Lower leg skin (tissue), 4 donors: ENCODE data around the gene EHF. TPM values are rescaled to one million over a fixed set of nuclear protein-coding genes. Genes with fewer than 3 reads are reported as not detected.

Experiments used
- DNase-seq, 2 donors: peaks; one replicate each; pipeline ENCODE4 v3.0.0-alpha.2; 2019; ENCODE audit warnings: low spot score in 2 of 2
- H3K4me3 ChIP-seq: fragments of 200-600 bp; sonication (generic); 2 replicates; pipeline ENCODE4 v1.5.1; 2017; ENCODE audit warnings: mild to moderate bottlenecking, low read depth; ENCODE audit not compliant: poor library complexity, severe bottlenecking
- POLR2A ChIP-seq, 2 donors: fragments of 450-650 bp; IDR thresholded peaks; one replicate each; pipeline ENCODE4 v1.6.1; 2016 to 2017; ENCODE audit warnings: antibody characterized with exemption in 2 of 2, mild to moderate bottlenecking in 1 of 2, moderate library complexity in 1 of 2
- WGBS, 2 donors: methylation state at CpG; one replicate each; pipeline ENCODE4 v1.1.5; 2018; 5-methylcytosine and 5-hydroxymethylcytosine counted together
- intact Hi-C: fragments of 100-400 bp; cut with DNase I; formaldehyde crosslinking; loops from one replicate; pipeline ENCODE4 v1.15.0; 2023; ENCODE audit warnings: low total_unique reads
- total RNA-seq, 4 donors: library from RNA; depleted of rRNA; stranded (reverse); fragments of >200 nt; gene quantifications; one replicate each; pipeline ENCODE4 v1.1.0, GENCODE V29; 2016
- TF ChIP-seq, protein P1 (sequence below), 3 donors: fragments of 450-650 bp; IDR thresholded peaks; one replicate each; pipeline ENCODE4 v1.5.1; 2016; ENCODE audit warnings: antibody characterized with exemption in 3 of 3, mild to moderate bottlenecking in 3 of 3, moderate library complexity in 2 of 3

Gene EHF
- total RNA-seq, 4 donors from 2014 or later: 58.2 to 130 (median 86.3) TPM

DNA sequence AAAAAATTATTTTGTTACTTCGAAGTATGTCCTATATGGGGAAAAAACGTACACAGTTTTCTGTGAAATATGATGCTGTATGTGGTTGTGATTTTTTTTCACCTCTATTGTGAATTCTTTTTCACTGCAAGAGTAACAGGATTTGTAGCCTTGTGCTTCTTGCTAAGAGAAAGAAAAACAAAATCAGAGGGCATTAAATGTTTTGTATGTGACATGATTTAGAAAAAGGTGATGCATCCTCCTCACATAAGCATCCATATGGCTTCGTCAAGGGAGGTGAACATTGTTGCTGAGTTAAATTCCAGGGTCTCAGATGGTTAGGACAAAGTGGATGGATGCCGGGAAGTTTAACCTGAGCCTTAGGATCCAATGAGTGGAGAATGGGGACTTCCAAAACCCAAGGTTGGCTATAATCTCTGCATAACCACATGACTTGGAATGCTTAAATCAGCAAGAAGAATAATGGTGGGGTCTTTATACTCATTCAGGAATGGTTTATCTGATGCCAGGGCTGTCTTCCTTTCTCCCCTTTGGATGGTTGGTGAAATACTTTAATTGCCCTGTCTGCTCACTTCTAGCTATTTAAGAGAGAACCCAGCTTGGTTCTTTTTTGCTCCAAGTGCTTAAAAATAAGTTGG is 38.3 kb downstream of the EHF start:
- TF ChIP-seq, protein P1, sequence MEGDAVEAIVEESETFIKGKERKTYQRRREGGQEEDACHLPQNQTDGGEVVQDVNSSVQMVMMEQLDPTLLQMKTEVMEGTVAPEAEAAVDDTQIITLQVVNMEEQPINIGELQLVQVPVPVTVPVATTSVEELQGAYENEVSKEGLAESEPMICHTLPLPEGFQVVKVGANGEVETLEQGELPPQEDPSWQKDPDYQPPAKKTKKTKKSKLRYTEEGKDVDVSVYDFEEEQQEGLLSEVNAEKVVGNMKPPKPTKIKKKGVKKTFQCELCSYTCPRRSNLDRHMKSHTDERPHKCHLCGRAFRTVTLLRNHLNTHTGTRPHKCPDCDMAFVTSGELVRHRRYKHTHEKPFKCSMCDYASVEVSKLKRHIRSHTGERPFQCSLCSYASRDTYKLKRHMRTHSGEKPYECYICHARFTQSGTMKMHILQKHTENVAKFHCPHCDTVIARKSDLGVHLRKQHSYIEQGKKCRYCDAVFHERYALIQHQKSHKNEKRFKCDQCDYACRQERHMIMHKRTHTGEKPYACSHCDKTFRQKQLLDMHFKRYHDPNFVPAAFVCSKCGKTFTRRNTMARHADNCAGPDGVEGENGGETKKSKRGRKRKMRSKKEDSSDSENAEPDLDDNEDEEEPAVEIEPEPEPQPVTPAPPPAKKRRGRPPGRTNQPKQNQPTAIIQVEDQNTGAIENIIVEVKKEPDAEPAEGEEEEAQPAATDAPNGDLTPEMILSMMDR (IDR thresholded peaks at IDR 0.05): no peak
- TF ChIP-seq POLR2A (IDR thresholded peaks at IDR 0.05): no peak
- DNase-seq: no peak
- 84 to 87% methylated on average over 4 of the region's 4 CpGs for WGBS, 2 donors
- H3K4me3 ChIP-seq: no peak overlapping the region
- intact Hi-C loops: no loop called here

DNA sequence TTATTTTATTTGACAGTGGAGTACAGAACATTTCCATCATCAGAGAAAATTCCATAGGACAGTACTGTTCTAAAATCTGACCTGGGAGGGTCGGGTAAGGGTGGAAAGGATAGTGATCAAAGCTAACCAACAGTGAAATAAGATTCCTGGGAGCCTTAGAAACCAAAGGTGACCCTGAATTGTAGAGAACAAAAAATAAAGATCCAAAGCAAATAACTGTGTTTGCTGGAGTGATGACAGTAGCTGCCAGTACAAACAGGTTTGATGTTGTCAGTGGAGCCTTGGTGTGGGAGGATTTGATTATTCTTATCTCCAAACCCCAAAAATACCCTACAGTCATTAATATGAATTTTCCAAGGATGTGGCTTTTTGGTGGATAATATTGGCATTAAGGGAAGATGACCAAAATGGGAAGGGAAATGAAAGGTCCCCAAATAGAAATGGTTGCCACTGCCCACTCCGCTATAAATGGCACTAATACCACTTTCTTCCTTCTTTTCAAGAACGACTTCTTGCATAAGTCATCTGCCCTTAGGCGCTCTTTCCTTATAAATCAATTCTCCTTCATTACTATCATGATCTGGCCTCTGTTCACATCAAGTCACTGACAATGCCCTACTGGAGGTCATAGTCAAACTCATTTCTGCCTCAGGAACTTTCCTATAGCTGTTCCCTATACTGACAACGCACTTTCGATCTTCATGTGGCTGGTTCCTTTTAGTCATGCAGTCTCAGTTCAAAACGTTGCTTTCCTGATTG is 44.4 kb downstream of the EHF start:
- no peak for TF ChIP-seq POLR2A (IDR thresholded peaks at IDR 0.05)
- TF ChIP-seq, protein P1 (IDR thresholded peaks at IDR 0.05): no peak
- H3K4me3 ChIP-seq: no peak overlapping the region
- intact Hi-C loops: no loop called here
- WGBS, 2 donors: 46 to 52% methylated on average over 7 of the region's 7 CpGs
- no peak for DNase-seq

DNA sequence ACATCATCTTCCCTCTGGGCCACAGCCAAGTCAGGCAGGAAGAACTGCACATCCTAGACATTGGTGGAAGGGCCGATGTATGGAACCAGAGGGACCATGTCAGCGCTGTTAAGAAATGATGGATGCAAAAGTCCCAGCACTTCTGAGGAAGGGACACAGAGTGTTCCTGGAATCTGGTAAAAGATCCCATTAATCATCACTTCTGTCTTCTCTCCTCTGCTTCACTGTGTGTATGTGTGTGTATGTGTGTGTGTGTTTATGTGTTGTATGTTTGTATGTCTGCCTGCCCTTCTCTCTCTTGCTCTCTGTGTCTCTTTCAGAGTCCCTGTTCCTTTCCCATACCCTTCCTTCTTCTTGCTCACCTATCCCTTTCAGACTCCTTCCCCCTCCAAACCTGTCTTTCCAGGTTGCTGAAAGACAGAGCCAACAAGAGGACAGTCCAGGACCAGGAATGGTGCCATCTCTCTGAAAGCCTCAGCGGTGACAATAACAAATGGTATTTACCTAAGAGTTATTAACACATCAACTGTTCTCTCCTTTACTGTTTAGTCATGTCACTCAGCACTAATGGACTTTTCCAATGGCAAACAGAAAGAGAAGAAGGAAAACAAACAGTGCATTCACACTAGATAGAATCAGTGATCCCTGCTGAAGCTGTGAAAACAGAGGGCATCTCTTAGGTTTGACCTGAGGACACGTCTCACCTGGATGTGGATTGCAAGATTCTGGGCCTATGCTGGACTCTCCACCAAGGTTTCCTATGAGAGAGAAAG is 47.1 kb downstream of the EHF start:
- 74 to 78% methylated on average over 4 of the region's 4 CpGs for WGBS, 2 donors

DNA sequence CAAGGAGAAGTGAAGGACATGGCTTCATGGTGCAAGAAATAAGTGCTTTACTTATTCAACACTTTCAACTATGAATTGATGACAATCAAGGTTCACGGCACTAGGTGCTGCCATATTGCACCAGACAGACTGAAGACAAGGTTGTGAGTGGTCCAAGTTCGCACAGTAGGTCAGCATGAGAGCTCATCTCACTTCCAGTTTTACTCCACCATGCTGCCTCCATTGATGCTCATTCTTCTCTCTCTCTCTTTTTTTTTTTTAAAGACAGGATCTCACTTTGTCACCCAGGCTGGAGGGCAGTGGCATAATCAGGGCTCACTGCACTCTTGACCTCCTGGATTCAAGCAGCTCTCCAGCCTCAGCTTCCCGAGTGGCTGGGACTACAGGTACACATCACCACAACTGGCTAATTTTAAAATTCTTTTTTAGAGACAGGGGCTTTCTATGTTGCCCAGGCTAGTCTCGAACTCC is 47.7 kb downstream of the EHF start:
- H3K4me3 ChIP-seq: no peak overlapping the region
- WGBS, 2 donors: 86 to 88% methylated on average over 4 of the region's 4 CpGs
- intact Hi-C loops: no loop called here
- no peak for TF ChIP-seq POLR2A (IDR thresholded peaks at IDR 0.05)
- TF ChIP-seq, protein P1 (IDR thresholded peaks at IDR 0.05): no peak
- no peak for DNase-seq

More for the DNA sequence above, 47.1 kb downstream of the EHF start:
- no peak overlapping the region for H3K4me3 ChIP-seq
- no peak for DNase-seq
- intact Hi-C loops: no loop called here
- TF ChIP-seq POLR2A (IDR thresholded peaks at IDR 0.05): no peak
- TF ChIP-seq, protein P1 (IDR thresholded peaks at IDR 0.05): no peak

DNA sequence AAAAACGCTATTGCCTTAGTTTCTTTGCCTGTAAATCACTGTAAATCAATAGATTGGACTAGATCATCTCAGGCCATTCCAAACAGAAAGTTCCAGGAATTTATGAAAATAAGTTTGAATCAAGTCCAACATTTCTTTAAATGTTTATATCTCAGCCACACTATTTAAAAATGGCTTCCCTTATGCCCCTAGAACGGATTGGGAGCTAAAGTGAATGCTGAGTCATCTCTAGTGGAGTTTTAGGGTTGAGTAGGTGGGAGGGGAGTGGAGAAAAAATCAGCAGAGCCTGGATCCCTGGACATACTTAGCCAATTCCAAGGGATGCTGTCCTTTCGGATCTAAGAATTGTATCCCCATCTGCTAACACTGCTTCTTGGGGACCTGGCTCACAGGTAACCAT is 48.6 kb downstream of the EHF start:
- WGBS, 2 donors: 60 to 73% methylated on average over 3 of the region's 3 CpGs
- no peak overlapping the region for H3K4me3 ChIP-seq
- TF ChIP-seq, protein P1 (IDR thresholded peaks at IDR 0.05): no peak
- TF ChIP-seq POLR2A (IDR thresholded peaks at IDR 0.05): no peak
- DNase-seq: no peak
- intact Hi-C loops: no loop called here
